Muscle of back (tissue), 11 donors: ENCODE data around the gene NRG2. TPM values are rescaled to one million over a fixed set of nuclear protein-coding genes. Genes with fewer than 3 reads are reported as not detected.

Experiments
- DNase-seq, 3 donors: peaks; one replicate each; pipeline versions ENCODE4 v3.0.0 to v3.0.0-alpha.2; 2013
- polyA plus RNA-seq, 10 donors: library from polyadenylated mRNA; unstranded; fragments of 120-200 nt; gene quantifications; one replicate each; pipeline ENCODE4 v1.2.1, GENCODE V29; 2013; ENCODE audit not compliant: insufficient read length in 10 of 10

Gene NRG2
- polyA plus RNA-seq, 10 donors, result 0.64 to 2.1 (median 1.5) TPM

GRCh38 chr5:140041492-140042392 is 1.4 kb downstream of the NRG2 start:
- peak in 2 of 3 donors; percentile 9 to 73 for DNase-seq

- DNase-seq, result no peak
Observed at GRCh38 chr5:140041099-140041491, 2.0 kb downstream of the NRG2 start.

GRCh38 chr5:140040358-140040757 is 2.7 kb downstream of the NRG2 start:
- no peak for DNase-seq

GRCh38 chr5:140039561-140039960 is 3.5 kb downstream of the NRG2 start:
- no peak for DNase-seq

- DNase-seq, result peak in 1 of 3 donors; percentile 61
Observed at GRCh38 chr5:140038373-140038957, 4.6 kb downstream of the NRG2 start.

GRCh38 chr5:140037012-140037411 is 6.1 kb downstream of the NRG2 start:
- no peak for DNase-seq

GRCh38 chr5:140035881-140036280 is 7.2 kb downstream of the NRG2 start:
- DNase-seq, result no peak

- no peak for DNase-seq
Observed at GRCh38 chr5:140033037-140033760, 9.9 kb downstream of the NRG2 start.

- DNase-seq, result no peak
Observed at GRCh38 chr5:140032296-140032695, 10.8 kb downstream of the NRG2 start.

- no peak for DNase-seq
Observed at GRCh38 chr5:140027807-140028206, 15.3 kb downstream of the NRG2 start.

GRCh38 chr5:140025736-140026135 is 17.4 kb downstream of the NRG2 start:
- no peak for DNase-seq

GRCh38 chr5:140024928-140025327 is 18.2 kb downstream of the NRG2 start:
- no peak for DNase-seq

GRCh38 chr5:140023611-140024191 is 19.4 kb downstream of the NRG2 start:
- no peak for DNase-seq

- no peak for DNase-seq
Observed at GRCh38 chr5:140020601-140021177, 22.4 kb downstream of the NRG2 start.

- no peak for DNase-seq
Observed at GRCh38 chr5:140018920-140019644, 24.0 kb downstream of the NRG2 start.

GRCh38 chr5:140018517-140018916 is 24.6 kb downstream of the NRG2 start:
- DNase-seq, result no peak

GRCh38 chr5:140018096-140018481 is 25.0 kb downstream of the NRG2 start:
- no peak for DNase-seq

- DNase-seq, result no peak
Observed at GRCh38 chr5:140017397-140018095, 25.6 kb downstream of the NRG2 start.

GRCh38 chr5:140015706-140016105 is 27.4 kb downstream of the NRG2 start:
- no peak for DNase-seq

GRCh38 chr5:140014751-140015150 is 28.3 kb downstream of the NRG2 start:
- DNase-seq, result no peak

GRCh38 chr5:140013536-140013935 is 29.6 kb downstream of the NRG2 start:
- DNase-seq, result no peak
